Measurements from ENCODE around the gene C10orf143. TPM values are rescaled to one million over a fixed set of nuclear protein-coding genes. Genes with fewer than 3 reads are reported as not detected.

Gene C10orf143
- total RNA-seq, 1 experiment from 2014 or later = 1.6 TPM

GRCh38 chr10:130074639-130075038, 36.0 kb downstream of the C10orf143 start (continued):
- TF ChIP-seq, protein P1, sequence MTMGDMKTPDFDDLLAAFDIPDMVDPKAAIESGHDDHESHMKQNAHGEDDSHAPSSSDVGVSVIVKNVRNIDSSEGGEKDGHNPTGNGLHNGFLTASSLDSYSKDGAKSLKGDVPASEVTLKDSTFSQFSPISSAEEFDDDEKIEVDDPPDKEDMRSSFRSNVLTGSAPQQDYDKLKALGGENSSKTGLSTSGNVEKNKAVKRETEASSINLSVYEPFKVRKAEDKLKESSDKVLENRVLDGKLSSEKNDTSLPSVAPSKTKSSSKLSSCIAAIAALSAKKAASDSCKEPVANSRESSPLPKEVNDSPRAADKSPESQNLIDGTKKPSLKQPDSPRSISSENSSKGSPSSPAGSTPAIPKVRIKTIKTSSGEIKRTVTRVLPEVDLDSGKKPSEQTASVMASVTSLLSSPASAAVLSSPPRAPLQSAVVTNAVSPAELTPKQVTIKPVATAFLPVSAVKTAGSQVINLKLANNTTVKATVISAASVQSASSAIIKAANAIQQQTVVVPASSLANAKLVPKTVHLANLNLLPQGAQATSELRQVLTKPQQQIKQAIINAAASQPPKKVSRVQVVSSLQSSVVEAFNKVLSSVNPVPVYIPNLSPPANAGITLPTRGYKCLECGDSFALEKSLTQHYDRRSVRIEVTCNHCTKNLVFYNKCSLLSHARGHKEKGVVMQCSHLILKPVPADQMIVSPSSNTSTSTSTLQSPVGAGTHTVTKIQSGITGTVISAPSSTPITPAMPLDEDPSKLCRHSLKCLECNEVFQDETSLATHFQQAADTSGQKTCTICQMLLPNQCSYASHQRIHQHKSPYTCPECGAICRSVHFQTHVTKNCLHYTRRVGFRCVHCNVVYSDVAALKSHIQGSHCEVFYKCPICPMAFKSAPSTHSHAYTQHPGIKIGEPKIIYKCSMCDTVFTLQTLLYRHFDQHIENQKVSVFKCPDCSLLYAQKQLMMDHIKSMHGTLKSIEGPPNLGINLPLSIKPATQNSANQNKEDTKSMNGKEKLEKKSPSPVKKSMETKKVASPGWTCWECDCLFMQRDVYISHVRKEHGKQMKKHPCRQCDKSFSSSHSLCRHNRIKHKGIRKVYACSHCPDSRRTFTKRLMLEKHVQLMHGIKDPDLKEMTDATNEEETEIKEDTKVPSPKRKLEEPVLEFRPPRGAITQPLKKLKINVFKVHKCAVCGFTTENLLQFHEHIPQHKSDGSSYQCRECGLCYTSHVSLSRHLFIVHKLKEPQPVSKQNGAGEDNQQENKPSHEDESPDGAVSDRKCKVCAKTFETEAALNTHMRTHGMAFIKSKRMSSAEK (CRISPR knock-in tag; IDR thresholded peaks at IDR 0.05; ENCODE audit: borderline replicate concordance) = no peak
- TF ChIP-seq NR2C2 (CRISPR knock-in tag; IDR thresholded peaks at IDR 0.05) = no peak
- TF ChIP-seq OVOL2 (CRISPR knock-in tag; IDR thresholded peaks at IDR 0.05; ENCODE audit: borderline replicate concordance) = no peak
- TF ChIP-seq ZNF138 (CRISPR knock-in tag; conservative IDR thresholded peaks at IDR 0.05) = no peak
- TF ChIP-seq, protein P2, sequence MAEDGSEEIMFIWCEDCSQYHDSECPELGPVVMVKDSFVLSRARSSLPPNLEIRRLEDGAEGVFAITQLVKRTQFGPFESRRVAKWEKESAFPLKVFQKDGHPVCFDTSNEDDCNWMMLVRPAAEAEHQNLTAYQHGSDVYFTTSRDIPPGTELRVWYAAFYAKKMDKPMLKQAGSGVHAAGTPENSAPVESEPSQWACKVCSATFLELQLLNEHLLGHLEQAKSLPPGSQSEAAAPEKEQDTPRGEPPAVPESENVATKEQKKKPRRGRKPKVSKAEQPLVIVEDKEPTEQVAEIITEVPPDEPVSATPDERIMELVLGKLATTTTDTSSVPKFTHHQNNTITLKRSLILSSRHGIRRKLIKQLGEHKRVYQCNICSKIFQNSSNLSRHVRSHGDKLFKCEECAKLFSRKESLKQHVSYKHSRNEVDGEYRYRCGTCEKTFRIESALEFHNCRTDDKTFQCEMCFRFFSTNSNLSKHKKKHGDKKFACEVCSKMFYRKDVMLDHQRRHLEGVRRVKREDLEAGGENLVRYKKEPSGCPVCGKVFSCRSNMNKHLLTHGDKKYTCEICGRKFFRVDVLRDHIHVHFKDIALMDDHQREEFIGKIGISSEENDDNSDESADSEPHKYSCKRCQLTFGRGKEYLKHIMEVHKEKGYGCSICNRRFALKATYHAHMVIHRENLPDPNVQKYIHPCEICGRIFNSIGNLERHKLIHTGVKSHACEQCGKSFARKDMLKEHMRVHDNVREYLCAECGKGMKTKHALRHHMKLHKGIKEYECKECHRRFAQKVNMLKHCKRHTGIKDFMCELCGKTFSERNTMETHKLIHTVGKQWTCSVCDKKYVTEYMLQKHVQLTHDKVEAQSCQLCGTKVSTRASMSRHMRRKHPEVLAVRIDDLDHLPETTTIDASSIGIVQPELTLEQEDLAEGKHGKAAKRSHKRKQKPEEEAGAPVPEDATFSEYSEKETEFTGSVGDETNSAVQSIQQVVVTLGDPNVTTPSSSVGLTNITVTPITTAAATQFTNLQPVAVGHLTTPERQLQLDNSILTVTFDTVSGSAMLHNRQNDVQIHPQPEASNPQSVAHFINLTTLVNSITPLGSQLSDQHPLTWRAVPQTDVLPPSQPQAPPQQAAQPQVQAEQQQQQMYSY (CRISPR knock-in tag; IDR thresholded peaks at IDR 0.05) = no peak
- TF ChIP-seq AFF4 (CRISPR knock-in tag; IDR thresholded peaks at IDR 0.05; ENCODE audit: borderline replicate concordance) = no peak
- TF ChIP-seq HMGA2 (CRISPR knock-in tag; IDR thresholded peaks at IDR 0.05) = no peak
- no peak for TF ChIP-seq ZNF396 (CRISPR knock-in tag; IDR thresholded peaks at IDR 0.05; ENCODE audit: borderline replicate concordance)
- no peak for TF ChIP-seq USF1 (CRISPR knock-in tag; IDR thresholded peaks at IDR 0.05)
- TF ChIP-seq, protein P3, sequence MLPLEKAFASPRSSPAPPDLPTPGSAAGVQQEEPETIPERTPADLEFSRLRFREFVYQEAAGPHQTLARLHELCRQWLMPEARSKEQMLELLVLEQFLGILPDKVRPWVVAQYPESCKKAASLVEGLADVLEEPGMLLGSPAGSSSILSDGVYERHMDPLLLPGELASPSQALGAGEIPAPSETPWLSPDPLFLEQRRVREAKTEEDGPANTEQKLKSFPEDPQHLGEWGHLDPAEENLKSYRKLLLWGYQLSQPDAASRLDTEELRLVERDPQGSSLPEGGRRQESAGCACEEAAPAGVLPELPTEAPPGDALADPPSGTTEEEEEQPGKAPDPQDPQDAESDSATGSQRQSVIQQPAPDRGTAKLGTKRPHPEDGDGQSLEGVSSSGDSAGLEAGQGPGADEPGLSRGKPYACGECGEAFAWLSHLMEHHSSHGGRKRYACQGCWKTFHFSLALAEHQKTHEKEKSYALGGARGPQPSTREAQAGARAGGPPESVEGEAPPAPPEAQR (CRISPR knock-in tag; IDR thresholded peaks at IDR 0.05) = no peak
- no peak for TF ChIP-seq ZNF671 (CRISPR knock-in tag; IDR thresholded peaks at IDR 0.05)

DNA sequence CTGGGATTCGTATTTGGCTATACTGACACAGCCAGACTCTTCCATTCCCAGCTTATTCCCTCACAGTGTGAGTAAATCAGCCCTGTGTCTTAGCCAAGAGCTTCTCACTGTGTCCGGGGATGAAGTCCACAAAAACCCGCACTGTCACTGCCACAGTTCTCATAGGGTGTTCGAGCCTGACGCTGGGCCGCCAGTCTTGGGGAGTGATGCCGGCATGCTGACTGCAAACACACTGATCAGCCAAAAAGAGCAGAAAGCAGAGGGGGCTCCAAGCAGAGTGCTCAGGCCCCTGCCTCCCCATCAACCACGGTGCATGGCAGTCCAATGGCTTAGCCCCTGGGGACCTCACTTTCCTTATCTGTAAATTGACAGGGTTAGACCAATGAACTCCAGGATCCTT, 36.7 kb downstream of the C10orf143 start:
- Mint-ChIP-seq H3K9me3 (peaks cover 14% of the 10 kb centered on the region), H3K27ac (no peak overlapping the region), H3K36me3 (peaks cover 10% of the 10 kb centered on the region; the same call in 1 of the 2 replicates), H3K4me3 (no peak overlapping the region), H3K27me3 (ENCODE audit: low read depth) (no peaks in the 10 kb centered on the region), H3K4me1 (peaks cover 8% of the 10 kb centered on the region)
- DNase-seq (ENCODE audit: low spot score) (no peak), ATAC-seq (no peak)
- CTCF ChIA-PET = interaction anchor here (1.3 kb wide), 1 partner anchor 36 kb away, joined by 4 read pairs; the partner anchor contains the start of gene C10orf143
- POLR2A ChIA-PET = no interaction called here
- TF ChIP-seq ZBTB21 (CRISPR knock-in tag; IDR thresholded peaks at IDR 0.05; ENCODE audit: borderline replicate concordance) = no peak
- no peak for TF ChIP-seq STAT6 (CRISPR knock-in tag; conservative IDR thresholded peaks at IDR 0.05; ENCODE audit: low read depth)
- TF ChIP-seq GTF2I (CRISPR knock-in tag; conservative IDR thresholded peaks at IDR 0.05) = no peak
- TF ChIP-seq ZNF263 (CRISPR knock-in tag; IDR thresholded peaks at IDR 0.05; ENCODE audit: low read depth) = no peak
- TF ChIP-seq, protein P4, sequence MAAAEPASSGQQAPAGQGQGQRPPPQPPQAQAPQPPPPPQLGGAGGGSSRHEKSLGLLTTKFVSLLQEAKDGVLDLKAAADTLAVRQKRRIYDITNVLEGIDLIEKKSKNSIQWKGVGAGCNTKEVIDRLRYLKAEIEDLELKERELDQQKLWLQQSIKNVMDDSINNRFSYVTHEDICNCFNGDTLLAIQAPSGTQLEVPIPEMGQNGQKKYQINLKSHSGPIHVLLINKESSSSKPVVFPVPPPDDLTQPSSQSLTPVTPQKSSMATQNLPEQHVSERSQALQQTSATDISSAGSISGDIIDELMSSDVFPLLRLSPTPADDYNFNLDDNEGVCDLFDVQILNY (CRISPR knock-in tag; IDR thresholded peaks at IDR 0.05) = no peak
- TF ChIP-seq CBFB (CRISPR knock-in tag; IDR thresholded peaks at IDR 0.05; ENCODE audit: low read depth) = no peak
- no peak for TF ChIP-seq CREM (CRISPR knock-in tag; IDR thresholded peaks at IDR 0.05)
- TF ChIP-seq RORB (CRISPR knock-in tag; IDR thresholded peaks at IDR 0.05) = no peak
- TF ChIP-seq TEAD1 (CRISPR knock-in tag; IDR thresholded peaks at IDR 0.05) = no peak

All from WTC11 (cell line).